ENCODE measurements around the gene CFAP20DC. TPM values are rescaled to one million over a fixed set of nuclear protein-coding genes. Genes with fewer than 3 reads are reported as not detected.

Gene CFAP20DC
- total RNA-seq, 4 donors from 2014 or later = 0.13 to 1.6 (median 0.35) TPM; not detected in 1

- H3K27me3 ChIP-seq = no peaks in the 10 kb centered on the region
- no peaks in the 10 kb centered on the region for H3K36me3 ChIP-seq
- no peak overlapping the region for H3K4me3 ChIP-seq
- TF ChIP-seq POLR2AphosphoS5 (IDR thresholded peaks at IDR 0.05) = no peak
- TF ChIP-seq EP300 (IDR thresholded peaks at IDR 0.05) = no peak
- no peak for TF ChIP-seq POLR2A (IDR thresholded peaks at IDR 0.05)
- TF ChIP-seq, protein P1, sequence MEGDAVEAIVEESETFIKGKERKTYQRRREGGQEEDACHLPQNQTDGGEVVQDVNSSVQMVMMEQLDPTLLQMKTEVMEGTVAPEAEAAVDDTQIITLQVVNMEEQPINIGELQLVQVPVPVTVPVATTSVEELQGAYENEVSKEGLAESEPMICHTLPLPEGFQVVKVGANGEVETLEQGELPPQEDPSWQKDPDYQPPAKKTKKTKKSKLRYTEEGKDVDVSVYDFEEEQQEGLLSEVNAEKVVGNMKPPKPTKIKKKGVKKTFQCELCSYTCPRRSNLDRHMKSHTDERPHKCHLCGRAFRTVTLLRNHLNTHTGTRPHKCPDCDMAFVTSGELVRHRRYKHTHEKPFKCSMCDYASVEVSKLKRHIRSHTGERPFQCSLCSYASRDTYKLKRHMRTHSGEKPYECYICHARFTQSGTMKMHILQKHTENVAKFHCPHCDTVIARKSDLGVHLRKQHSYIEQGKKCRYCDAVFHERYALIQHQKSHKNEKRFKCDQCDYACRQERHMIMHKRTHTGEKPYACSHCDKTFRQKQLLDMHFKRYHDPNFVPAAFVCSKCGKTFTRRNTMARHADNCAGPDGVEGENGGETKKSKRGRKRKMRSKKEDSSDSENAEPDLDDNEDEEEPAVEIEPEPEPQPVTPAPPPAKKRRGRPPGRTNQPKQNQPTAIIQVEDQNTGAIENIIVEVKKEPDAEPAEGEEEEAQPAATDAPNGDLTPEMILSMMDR (IDR thresholded peaks at IDR 0.05) = no peak
- H3K4me1 ChIP-seq = no peaks in the 10 kb centered on the region
- H3K27ac ChIP-seq = no peak overlapping the region
- H3K9me3 ChIP-seq = no peaks in the 10 kb centered on the region
- ATAC-seq = no peak
These were observed 277.4 kb downstream of the CFAP20DC start for GRCh38 chr3:58772462-58772861.

DNA sequence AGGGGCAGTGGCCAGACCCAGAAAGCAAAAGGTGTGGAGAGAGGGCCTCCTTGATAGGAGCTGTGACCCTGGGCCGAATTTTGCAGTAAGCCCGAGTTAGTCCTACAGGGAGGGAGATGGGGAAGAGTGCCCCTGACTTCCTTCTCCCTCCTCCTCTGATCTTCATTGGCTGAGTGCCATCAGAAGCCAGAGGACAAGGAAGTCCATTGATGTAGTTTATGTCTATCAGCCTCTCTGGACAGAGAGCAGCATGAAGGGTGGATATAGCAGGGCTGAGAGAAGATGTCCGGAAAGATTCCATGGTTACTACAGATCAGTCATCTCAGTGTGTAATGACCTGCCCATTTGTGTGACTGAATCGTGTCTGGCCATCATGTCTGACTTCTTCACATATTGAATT is 280.8 kb downstream of the CFAP20DC start:
- H3K9me3 ChIP-seq = peaks cover 0 to 8% (median 0%) of the 10 kb centered on the region in 3 donors
- H3K36me3 ChIP-seq = no peaks in the 10 kb centered on the region
- TF ChIP-seq EP300 (IDR thresholded peaks at IDR 0.05) = no peak
- TF ChIP-seq POLR2AphosphoS5 (IDR thresholded peaks at IDR 0.05) = no peak
- TF ChIP-seq, protein P1 (IDR thresholded peaks at IDR 0.05) = no peak
- TF ChIP-seq POLR2A (IDR thresholded peaks at IDR 0.05) = no peak
- no peaks in the 10 kb centered on the region for H3K27me3 ChIP-seq
- no peak overlapping the region for H3K4me3 ChIP-seq
- H3K27ac ChIP-seq = no peak overlapping the region
- H3K4me1 ChIP-seq = no peaks in the 10 kb centered on the region
- ATAC-seq = no peak
- 53 to 69% methylated on average over 2 to 4 of the region's 4 CpGs for WGBS, 2 donors (ENCODE audit: low coverage in 1 of 2)

DNA sequence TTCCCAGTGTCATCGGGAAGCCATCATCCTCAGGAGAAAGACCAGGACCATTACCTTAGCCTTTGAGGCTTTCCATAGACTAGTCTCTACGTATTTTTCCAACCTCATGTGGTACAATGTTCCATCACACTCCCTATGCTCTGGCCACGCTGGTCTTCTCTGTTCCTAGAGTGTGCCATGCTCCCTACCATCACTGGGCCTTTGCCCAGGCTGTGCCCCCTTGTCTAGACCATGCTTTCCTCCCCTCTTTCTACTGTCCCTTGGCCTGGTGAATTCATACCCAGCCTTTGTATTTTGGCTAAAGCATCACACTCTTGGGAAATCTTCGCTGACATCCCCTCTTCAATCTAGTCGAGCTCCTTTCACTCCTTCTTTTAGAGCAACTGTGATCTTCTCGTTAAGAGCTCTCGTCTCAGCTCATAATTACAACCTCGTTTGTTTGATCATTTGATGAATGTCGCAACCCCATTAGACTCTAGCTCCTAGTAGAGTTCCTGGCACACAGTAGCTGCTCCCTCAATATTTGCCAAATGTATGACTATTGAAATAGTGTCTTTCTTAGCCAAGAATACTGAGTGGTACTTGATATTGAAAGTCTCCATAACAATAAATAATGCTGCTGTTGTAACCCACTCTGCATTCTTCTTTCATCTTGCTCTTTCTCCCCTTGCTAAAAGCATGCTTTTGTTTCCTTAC is 283.1 kb downstream of the CFAP20DC start:
- Histone ChIP-seq H3K9me3 (peaks cover 0 to 19% (median 0%) of the 10 kb centered on the region in 3 donors), H3K27ac (no peak overlapping the region)
- 83 to 95% methylated on average over 9 of the region's 9 CpGs for WGBS, 2 donors (ENCODE audit: low coverage in 1 of 2)

DNA sequence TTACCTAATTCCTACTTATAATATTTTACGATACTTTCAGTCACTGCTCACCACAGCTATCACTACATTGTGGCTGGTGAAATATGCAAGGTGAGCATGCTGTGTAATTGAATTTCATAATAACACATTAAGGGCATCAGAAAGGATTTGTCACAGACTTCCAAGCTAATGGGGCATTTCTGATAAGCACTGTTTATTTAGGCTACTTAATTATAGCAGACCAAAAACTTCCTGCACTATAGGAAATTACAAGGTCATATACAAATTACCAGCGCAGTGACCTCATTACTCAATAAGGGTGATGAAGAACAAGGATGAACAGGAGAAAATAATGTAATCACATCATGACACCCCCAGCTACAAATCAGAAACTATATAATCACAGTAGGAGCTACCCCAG is 294.7 kb downstream of the CFAP20DC start:
- TF ChIP-seq POLR2AphosphoS5 (IDR thresholded peaks at IDR 0.05) (no peak), POLR2A (IDR thresholded peaks at IDR 0.05) (no peak), EP300 (IDR thresholded peaks at IDR 0.05) (no peak)
- TF ChIP-seq, protein P1 (IDR thresholded peaks at IDR 0.05) = no peak
- Histone ChIP-seq H3K27ac (no peak overlapping the region), H3K4me3 (no peak overlapping the region), H3K9me3 (no peaks in the 10 kb centered on the region), H3K36me3 (no peaks in the 10 kb centered on the region), H3K27me3 (no peaks in the 10 kb centered on the region), H3K4me1 (no peaks in the 10 kb centered on the region)
- WGBS, 2 donors (ENCODE audit: low coverage in 1 of 2) = 65 to 80% methylated on average over 2 of the region's 2 CpGs
- ATAC-seq = no peak

More for the DNA sequence above, 283.1 kb downstream of the CFAP20DC start:
- Histone ChIP-seq H3K36me3 (no peaks in the 10 kb centered on the region), H3K27me3 (no peaks in the 10 kb centered on the region), H3K4me1 (no peaks in the 10 kb centered on the region), H3K4me3 (no peak overlapping the region)
- no peak for ATAC-seq
- no peak for TF ChIP-seq POLR2AphosphoS5 (IDR thresholded peaks at IDR 0.05)
- no peak for TF ChIP-seq POLR2A (IDR thresholded peaks at IDR 0.05)
- TF ChIP-seq EP300 (IDR thresholded peaks at IDR 0.05) = no peak
- TF ChIP-seq, protein P1 (IDR thresholded peaks at IDR 0.05) = no peak

DNA sequence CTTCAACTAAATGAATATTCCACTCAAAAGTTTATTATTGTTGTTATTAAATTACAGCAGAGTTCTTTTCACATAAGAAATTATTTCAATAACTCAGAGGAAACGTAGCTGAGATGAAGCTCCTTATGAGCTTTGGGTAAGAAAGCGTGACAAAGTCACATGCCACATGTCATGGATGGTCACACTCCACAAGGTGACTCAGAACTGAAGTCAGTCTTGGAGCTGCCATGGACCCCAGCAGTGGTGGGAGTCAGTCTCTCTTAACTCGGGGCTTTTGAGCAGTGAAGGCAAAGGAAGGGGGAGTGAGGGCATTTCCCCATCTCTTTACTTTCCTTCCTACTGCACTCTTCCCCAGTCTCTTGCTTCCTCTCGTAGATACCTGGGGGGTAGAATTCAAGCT is 295.8 kb downstream of the CFAP20DC start:
- WGBS, 2 donors (ENCODE audit: low coverage in 1 of 2) = 69 to 87% methylated on average over 4 of the region's 4 CpGs
- H3K36me3 ChIP-seq = no peaks in the 10 kb centered on the region
- no peak overlapping the region for H3K4me3 ChIP-seq
- no peaks in the 10 kb centered on the region for H3K9me3 ChIP-seq
- no peak for ATAC-seq
- no peak for TF ChIP-seq POLR2A (IDR thresholded peaks at IDR 0.05)
- TF ChIP-seq, protein P1 (IDR thresholded peaks at IDR 0.05) = no peak
- TF ChIP-seq EP300 (IDR thresholded peaks at IDR 0.05) = no peak
- no peak for TF ChIP-seq POLR2AphosphoS5 (IDR thresholded peaks at IDR 0.05)
- no peak overlapping the region for H3K27ac ChIP-seq
- H3K4me1 ChIP-seq = no peaks in the 10 kb centered on the region
- H3K27me3 ChIP-seq = no peaks in the 10 kb centered on the region

All from gastroesophageal sphincter (tissue), 4 donors.